T-helper 2 cell (primary cell): ENCODE results near the gene COX17.
"Not testable (repeated sequence)": the region's sequence is repeated elsewhere in the genome, so short reads cannot be mapped to it uniquely, and the experiment has no call there.

Source experiments
- DNase-seq, 5 experiments: peaks; one replicate each; pipeline versions ENCODE4 v3.0.0 to v3.0.0-alpha.2; 2012 to 2022
- total RNA-seq, 2 donors: gene quantifications; one replicate each; lab custom pipeline; 2026; lab: John Stamatoyannopoulos, UW

The COX17 gene, protein sequence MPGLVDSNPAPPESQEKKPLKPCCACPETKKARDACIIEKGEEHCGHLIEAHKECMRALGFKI
- 11.8 to 13.8 reads per million in 2 donors for total RNA-seq

DNA sequence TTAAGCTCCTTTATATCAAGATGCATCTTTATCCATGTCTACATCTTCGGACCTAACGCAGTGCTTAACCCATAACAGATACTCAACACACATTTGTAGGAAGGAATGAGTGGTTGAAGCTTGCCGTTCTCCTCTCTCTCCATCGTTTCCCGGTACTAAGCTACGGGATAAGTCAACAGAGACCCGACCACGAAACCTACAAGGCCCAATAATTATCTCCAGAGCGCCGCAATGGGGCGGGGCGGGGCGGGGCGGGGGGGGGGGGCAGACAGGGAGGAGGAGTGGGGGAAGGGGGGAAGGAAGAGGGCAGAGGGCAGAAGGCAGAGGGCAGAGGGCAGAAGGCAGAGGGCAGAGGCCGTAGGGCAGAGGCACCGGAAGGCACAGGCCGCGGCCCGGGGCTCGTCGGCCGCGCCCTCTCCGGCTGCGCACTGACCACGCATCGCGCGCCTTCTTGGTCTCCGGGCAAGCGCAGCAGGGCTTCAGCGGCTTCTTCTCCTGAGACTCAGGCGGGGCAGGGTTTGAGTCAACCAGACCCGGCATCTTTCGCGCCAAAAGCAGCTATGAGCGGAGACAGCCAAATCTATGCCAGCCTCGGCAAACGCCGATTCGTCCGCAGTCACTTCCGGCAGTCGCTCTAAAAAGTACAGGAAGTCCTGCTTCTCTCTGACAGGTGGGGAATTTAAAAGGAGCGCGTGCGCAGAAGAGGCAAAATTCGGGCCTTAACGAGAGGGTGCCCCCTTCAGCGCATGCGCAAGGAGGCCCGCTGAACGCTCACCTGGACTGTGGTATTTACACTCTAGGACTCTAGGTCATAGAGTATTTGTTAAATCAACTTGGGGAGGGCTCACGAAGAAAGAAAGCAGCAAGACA is at the start of gene COX17:
TSS of gene COX17 (minus strand) at position 636 of the 870 bp plus-strand sequence. CDS start at position 540, 96 bp downstream.
- DNase-seq, result peak; percentile 84 to 99 (median 95)

DNA sequence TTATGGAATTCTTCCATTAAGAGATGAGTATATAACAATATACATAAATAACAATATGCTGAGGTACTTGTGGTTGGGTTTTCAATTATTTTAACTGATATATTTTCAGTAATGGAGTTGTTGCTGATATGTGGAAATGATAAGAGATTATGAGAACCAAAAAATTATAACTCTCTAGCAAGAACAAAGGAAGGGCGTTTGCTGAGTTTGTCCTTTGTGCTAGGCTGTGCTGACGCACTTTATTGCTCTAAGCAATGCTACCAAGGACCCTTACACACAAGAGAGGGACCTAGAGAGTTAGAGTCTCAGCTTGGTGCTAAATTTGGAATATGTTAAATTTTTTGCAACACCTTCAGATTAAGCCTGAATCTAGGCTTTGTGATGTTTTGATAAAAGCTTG is 49.7 kb upstream of the COX17 start:
- DNase-seq, result no peak

DNA sequence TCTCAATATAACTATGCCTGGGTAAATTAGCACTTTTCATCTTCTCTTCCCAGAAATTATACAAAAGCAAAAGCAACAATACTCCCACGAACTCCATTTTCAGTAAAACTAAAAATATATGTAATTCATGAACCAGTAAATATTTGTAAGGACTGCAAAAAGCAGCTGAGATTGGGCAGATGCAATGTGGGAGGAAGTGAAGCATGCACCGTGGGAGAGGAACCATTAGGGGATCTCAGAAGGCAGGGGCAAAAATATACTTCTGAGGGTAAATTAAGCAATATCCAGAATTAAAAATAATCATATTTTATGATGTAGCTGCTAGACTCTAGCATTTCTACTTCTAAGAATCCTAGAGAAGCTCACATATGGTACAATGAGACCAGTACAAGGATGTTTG is 45.8 kb upstream of the COX17 start:
- no peak for DNase-seq

DNA sequence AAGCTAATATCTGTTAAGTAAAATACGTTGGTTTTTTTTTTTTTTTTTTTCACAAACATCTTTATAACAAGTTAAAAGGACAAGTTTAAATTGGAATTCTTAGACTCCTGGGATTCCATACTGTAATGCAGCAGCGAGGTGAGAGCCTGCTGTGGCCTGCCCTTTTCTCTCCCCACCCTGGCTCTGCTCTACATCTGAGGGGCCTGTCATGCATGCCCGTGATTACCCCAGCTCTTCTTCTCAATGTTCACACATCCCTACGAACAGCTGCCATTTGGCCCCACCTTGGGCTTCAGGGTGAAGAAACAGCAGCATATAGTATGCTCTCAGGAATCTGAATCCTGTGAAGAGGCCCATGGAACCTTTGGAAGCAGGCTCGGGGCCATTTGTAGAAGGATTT is 40.3 kb upstream of the COX17 start:
- DNase-seq, result no peak

DNA sequence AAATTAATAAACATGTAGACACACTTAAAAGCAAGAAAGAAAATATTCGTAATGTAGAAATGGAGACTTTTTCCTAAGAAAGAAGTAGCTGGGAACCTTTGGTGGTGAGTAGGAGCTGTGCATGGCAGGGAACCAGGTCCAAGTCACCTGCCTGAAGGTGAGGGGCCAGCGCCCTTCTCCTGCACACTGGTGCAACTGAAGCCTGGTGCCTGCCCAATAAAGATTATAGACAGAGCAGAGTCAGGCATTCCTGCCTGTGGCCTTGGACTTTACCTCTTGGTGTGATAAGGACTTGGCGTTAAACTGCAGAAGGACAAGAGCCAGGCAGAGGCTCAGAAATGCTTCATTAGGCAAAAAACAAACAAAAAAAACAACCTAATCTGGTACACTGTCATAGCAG is 39.8 kb upstream of the COX17 start:
- no peak for DNase-seq

DNA sequence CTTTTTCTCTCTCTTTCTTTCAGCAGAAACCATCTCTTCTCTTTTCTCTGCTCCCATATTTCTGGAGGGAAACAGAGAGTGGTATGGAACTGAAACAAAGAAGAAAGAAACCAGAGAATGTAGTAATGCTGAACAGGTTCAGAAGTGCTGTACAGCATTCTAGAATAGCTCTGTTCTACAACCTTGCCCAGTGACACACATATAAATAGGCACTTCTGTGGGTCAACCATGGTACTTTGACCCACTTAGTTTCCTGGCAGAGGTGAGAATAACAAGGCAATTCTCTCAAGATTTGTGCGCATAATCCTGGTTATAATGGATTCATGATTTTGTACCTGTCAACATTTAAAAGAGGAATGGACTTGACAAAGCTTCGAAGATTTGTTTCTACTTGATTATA is 37.9 kb upstream of the COX17 start:
- DNase-seq, result no peak

DNA sequence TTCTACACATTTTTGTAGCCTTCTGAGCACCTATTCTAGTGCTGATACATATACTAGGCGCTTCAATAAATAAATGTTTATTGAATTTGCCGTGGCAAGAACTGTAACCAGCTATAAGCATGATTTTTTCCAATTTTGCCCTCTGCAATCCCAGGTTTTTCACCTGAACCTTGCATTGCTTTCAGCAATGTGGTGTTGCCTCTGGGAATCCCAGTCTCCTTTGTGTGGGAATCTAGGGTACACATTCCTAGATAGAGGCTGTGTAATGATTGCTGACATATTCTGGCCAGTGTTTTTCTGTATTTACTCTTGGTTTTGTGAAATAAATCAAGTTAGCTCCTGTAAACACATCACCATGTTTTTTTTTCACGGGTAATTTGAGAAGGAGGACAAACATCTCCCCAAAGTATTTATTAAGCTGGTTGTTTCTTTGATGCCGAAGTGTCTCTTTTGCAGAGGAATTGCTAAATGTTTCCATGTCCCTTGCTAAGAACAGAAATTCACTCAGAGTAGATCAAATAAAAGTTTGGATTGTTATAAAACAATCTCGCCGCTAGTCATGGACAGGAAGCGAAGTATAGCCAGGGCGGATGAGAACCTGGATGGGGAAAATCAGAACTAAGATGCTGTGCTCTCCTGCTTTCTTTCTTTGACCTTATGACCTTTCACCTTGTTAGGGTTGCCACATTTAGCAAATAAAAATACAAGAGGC is 26.8 kb upstream of the COX17 start:
- DNase-seq, result no peak

DNA sequence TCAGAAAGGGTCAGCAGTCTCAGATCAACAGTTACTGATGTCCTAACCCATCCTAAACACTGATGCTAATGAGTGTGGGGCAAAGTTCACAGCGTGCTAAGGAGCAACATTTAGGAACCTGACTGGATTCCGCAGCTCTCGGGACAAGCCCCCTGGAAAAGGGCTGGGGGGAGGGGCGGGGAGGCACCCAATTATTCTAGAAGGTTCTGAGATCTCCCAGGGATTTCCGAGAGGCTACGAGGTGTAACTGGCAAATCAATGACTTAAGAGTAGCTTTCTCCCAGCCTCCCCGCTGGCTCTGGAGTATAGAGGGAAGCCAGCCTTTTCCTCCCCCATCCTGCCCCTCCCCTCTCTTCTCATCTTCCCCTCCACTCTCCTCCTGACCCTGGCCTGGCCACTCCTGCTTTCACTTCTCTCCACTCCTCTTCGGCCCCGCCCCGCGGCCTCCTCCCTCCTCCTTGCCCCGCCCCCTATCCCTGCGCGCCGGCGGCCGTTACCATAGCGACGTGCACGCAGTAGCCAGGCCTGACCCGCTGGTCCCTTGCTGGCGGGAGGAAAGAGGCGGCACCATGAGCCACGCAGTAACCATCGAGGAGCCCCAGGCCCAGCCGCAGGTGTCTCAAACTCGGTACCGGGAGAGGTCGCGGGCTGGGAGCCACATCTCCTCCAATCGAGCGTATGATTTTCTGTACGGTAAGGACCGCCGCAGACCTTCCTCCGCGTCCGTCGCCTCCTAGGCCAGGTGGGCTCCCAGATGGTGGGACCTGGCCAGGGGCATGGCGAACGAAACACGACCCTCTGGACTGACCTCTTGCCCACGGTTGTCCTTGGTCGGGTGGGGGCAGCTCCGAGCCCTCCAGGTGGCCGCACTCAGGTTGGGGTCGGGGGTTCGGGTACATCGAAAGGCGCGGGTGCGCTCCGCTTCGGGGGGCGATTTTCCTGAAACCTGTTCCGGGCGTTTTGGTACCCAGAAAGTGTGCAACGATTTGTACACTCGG is 25.6 kb upstream of the COX17 start, which contains the start of gene CFAP91:
TSS of gene CFAP91 (plus strand) at position 493 of the 998 bp plus-strand sequence. CDS start at position 570, 77 bp downstream.
- peak; percentile 60 to 78 (median 74) for DNase-seq

DNA sequence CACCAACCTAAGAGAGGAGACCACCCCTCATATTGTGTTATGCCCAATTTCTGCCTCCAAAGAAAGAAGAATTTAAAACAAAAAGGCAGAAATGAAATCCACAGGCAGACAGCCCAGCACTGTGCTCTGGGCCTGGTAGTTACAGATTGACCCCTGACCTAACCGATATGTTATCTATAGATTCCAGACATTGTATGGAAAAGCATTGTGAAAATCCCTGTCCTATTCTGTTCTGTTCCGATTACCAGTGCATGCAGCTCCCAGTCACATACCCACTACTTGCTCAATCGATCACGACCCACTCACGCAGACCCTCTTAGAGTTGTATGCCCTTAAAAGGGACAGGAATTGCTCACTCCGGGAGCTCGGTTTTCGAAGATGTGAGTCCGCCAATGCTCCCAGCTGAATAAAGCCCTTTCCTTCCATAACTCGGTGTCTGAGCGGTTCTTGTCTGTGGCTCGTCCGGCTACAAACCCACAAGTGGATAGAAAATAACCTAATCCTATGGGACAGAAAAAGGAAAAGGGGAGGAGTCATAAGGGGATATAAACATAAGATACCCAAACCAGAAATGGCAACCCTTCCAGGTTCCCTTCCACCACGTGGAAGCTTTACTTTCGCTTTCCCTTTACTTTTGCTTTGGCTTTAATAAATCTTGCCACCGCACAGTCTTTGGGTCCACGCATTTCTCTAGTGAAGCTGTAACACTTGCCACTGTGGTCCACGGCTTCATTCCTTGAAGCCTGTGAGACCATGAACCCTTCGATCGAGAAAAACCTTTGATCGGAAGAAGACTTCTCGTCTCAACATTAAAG is 23.9 kb upstream of the COX17 start:
- DNase-seq, result peak in 1 of 5 experiments; percentile 23

DNA sequence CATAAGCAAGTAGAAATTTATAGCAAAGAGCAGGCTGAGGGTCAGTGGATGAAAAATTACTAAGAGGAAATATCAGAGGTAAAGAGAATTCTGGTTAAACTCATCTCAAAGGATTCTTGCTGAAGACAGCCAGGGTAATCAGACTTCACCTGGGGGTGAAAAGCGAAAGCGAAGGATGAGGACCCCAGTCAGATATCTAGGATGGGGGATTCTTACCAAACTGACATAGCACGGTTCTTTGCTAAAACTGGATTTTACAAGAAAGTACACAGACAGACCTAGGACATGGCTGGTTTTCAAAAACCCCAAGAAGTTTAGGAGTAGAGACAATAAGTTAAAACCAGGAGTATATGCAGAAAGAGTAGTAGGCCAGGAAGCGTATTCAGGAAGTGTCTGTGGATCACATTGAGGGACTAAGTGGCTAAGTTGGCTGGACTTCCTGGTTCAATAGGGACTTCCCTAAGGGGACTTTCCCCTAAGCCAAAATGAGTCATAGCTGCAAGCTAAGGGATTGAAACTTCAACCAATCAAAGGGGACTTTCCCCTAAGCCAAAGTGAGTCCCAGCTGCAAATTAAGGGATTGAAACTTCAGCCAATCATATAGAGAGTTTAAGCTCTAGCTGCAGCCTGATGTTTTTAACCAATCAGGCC is 23.2 kb upstream of the COX17 start:
- peak in 2 of 5 experiments; percentile 40 to 63 for DNase-seq

DNA sequence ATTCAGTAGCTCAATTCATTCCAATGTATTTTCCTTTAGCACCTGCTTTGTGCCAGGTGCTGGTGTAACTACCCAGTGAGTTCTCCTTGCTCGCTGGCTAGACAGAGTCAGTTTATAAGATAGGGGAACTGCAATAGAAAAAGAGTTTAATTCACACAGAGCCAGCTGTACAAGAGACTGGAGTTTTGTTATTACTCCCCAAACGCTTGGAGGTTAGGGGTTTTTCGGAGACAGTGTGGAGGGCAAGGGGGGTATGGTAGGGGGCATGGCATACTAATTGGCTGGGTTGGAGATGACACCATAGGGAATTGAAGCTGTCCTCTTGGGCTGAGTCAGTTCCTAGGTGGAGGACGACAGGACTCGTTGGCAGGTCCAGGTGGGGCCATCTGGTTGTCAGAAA is 20.2 kb upstream of the COX17 start:
- DNase-seq, result peak in 1 of 5 experiments; percentile 24

DNA sequence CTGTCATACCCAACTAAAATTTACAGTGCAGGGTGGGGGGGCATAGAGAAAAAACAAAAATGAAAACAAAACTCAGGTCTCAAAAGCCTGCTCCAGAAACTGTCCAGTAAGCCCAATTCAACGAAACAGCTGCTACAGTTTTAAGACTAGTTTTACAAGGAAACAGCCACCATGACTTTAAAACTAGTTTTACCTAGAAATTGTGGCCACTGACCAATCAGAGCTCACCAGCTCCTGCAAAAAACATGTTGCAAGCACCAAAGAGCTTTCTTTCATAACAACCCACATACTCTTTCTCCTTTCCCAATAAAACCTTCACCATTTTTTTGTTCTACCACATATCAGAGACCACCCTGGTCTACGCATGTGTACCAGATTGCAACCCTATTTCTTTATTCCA is 18.3 kb upstream of the COX17 start:
- DNase-seq, result no peak

DNA sequence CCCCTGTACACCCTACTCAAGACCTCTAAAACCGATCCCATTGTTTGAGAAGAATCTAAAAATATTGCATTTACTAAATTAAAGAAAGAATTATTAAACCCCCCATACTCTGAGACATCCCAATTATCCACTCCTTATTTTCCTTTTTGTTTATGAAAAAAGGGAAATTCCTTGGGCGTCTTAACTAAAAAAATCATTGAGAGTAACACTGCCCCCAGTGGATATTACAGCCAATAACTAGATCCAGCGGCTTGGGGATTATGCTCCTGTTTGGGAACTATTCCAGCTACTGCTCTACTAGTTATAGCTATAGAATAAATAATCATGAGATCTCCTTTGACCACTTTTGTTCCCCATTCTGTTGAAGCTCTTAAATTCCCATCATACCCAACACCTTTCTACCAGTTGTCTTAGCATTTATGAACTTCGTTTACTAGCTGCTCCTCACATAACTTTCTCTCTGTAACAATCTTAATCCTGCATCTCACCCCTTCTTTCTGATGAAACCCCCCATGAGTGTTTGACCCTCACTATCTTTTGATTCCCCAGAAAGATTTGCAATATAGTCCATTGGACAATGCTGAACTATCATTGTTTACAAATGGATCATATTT is 12.9 kb upstream of the COX17 start:
- DNase-seq, result no peak

DNA sequence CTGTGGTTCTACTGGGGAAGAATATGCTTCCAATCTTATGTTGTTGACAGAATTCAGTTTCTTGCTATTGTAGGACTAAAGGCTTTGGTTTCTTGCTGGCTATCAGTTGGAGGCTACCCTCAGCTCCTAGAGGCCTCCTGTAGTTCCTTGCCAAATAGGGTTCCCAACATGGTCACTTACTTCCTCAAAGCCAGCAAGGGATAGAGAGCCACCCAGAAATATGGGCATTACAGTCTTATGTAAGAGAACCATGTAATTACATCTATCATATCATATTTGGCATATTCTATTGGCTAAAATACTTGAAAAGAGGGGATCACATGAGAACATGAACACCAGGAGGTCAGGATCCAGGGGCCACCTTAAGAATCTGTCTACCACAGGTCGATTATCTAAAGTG is 6.2 kb upstream of the COX17 start:
- no peak for DNase-seq

DNA sequence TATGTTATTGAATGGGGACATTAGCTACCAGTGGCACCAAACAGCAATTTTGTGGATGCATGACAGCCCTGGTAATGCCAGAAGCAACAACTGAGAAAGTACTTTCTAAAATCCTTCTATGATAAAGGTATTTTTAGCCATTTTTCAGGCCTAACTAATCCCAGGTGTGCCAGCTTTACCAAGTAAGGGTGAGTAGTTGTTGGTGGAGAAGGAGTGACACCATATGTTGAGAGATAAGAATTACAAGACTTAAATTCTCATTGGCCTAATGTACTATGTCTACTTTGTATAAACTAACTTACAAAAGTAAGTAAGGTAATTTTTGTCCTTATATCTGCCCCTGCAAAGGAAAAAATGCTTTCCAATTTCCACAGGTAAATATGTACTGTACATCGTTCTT is 4.1 kb upstream of the COX17 start:
- peak in 1 of 5 experiments; percentile 55 for DNase-seq

DNA sequence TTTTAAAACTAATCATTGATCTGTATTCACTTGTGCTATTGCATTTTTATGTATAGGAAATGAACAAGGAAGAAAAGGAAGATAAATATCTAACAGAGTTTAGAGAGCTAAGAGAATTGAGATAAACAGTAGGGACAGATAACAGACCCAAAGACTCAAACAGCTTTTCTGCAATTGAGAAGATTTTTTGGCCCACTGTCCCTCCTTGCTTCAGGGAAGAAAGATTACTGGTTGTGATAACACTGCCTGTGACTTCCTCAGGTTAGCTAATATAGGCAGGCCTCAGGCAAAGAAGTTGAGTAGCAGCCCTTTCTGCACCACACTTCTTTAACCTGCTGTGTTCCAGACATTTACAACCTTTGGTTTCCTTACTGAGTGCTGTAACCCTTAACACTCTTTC is 2.7 kb upstream of the COX17 start:
- DNase-seq, result no peak

DNA sequence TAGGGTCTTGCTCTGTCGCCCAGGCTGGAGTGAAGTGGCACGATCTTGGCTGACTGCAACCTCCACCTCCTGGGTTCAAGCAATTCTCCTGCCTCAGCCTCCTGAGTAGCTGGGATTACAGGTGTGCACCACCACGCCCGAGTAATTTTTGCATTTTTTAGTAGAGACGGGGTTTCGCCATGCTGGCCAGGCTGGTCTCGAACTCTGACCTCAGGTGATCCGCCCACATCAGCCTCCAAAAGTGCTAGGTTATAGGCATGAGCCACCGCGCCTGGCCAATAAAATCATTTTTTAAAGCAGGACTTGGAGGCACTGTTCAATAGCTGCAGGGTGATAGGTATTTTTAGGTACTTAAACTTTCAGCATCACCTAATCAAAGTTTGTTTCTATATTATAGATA is 1.0 kb upstream of the COX17 start:
- DNase-seq, result not testable (repeated sequence)

DNA sequence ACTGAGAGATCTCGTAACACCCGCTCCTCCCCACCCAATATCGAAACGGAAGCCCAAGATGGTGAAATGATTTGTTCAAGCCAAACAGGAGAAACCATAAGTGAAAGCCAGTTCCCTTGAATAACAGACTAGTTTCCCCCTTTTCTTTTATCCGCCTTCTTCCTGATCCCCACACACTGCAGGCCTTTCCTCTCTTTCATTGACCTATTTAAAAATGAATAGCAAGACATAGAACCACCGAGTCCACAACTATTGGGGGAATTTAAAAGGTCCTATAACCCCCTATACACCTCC is 382 bp upstream of the COX17 start:
- no peak for DNase-seq

DNA sequence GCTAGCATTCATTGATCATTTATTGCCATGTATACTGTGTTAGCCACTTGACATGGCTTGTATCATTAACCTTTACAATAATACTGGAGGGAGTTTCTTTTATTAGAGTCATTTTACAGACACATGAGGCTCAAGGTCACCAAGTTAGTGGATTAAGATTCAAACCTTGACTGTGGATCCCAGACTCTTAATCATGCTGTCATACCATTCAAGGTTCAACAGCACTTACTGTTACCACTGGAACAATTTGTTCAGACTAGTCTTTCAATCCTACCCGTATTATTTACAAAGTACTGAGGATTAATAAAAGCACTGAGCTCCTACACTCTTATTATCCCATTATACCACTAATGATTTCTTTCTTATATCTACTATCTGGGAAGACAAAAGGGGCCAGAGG is 1.2 kb downstream of the COX17 start:
- DNase-seq, result no peak

DNA sequence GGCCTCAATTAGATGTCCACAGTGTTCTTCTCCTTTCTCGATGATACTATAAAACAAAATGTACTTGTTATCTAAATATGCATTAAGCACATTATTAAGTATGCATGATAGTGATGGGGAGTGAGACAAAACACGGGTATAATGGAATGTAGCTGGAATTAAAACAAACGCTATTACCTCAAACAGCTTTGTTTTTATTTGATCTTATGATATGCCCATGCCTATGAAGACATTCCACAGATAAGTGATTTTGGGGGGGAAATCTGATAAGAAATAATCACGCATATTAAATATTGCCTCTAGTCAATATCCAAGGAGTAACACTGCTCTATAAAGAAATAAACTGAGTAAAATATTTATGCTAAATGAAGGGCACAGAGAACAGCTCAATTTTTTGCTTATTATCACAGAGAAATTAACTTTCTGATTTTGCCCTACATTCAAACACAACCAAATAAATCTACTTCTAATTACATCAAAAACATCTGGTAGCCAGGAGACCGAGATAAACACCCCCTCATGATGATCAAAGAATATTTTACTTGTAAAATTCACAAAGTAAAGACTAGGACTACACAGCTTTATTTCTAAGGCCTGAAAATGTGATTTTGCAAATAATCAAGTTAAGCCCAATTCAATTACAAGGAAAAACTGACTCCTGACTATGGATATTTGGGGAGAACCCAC is 1.9 kb downstream of the COX17 start:
- DNase-seq, result no peak
